Measurements from ENCODE around the gene CACNA1I. TPM values are rescaled to one million over a fixed set of nuclear protein-coding genes. Genes with fewer than 3 reads are reported as not detected.
A peak's percentile ranks its signal among the peaks of the same experiment; 100 is the strongest.

CACNA1I gene
- total and polyA plus RNA-seq, 2 of the 8 experiments (the other 6 are each of a cell fraction or from before 2014, with no cell fraction given), result 0.77 to 1.2 TPM

DNA sequence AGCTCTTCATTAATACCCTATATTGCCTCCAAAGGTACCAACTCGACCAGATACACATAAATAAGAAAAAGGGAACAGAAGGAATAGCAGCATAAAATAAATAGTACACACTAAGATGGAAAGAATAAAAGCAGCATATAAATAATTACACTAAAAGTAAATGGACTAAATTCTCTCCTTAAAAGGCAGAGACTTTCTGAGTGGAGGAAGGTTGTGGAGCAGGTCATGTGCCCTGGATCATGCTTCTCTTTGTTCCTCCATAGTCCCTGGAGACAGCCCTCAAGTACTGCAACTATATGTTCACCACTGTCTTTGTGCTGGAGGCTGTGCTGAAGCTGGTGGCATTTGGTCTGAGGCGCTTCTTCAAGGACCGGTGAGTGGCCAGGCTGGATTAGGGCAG is 101.4 kb downstream of the CACNA1I start:
- Histone ChIP-seq H2BK12ac (ENCODE audit: low read depth, low read length) (no peak overlapping the region), H3K18ac (ENCODE audit: extremely low read depth, low read length) (no peak overlapping the region), H3K56ac (replicated peaks; ENCODE audit: insufficient read length, low read depth, low read length) (no peak overlapping the region), H4K8ac (ENCODE audit: extremely low read depth, insufficient read depth, low read length) (no peak overlapping the region), H3K4me1 (replicated peaks in 1 of 4; ENCODE audit: control insufficient read depth in 3 of 4, insufficient read depth in 4 of 4, low read length in 3 of 4) (peaks cover 0 to 9% (median 2%) of the 10 kb centered on the region in 4 experiments; a peak in 3 of 7 replicates), H2AK5ac (ENCODE audit: low read depth, low read length) (no peak overlapping the region), H2BK15ac (ENCODE audit: low read length) (no peak overlapping the region), H3K14ac (ENCODE audit: insufficient read length) (no peak overlapping the region), H3K9me3 (ENCODE audit: insufficient read depth in 2 of 2, low read depth in 1 of 2, low read length in 1 of 2) (peaks cover 12 to 18% of the 10 kb centered on the region in 2 experiments), H3K79me1 (ENCODE audit: low read depth, low read length) (no peaks in the 10 kb centered on the region), H2AFZ (ENCODE audit: low read length) (no peak overlapping the region), H2BK5ac (ENCODE audit: low read depth, low read length) (no peak overlapping the region), H3K27me3 (replicated peaks in 1 of 4; ENCODE audit: control insufficient read depth in 3 of 4, extremely low read depth in 1 of 4, insufficient read depth in 3 of 4, low read length in 3 of 4) (no peaks in the 10 kb centered on the region), H3K4me3 (ENCODE audit: extremely low read depth in 1 of 4, insufficient read depth in 2 of 4, low read depth in 3 of 4, low read length in 4 of 4) (no peak overlapping the region), H3K36me3 (ENCODE audit: control insufficient read depth in 2 of 4, insufficient read depth in 4 of 4, low read length in 3 of 4) (peaks cover 0 to 9% (median 2%) of the 10 kb centered on the region in 4 experiments; a peak in 3 of 8 replicates), H2BK120ac (replicated peaks; ENCODE audit: low read depth, low read length) (no peak overlapping the region), H3K23ac (ENCODE audit: insufficient read length) (no peak overlapping the region), H3K4me2 (ENCODE audit: insufficient read depth in 1 of 2, low read depth in 2 of 2, low read length in 2 of 2) (no peak overlapping the region), H3K79me2 (ENCODE audit: control insufficient read depth in 1 of 2, insufficient read depth in 2 of 2, low read length in 2 of 2) (no peaks in the 10 kb centered on the region), H3K27ac (ENCODE audit: low read depth, low read length) (no peak overlapping the region), H4K5ac (ENCODE audit: insufficient read length, low read depth, low read length) (no peak overlapping the region), H3K9ac (replicated peaks in 1 of 4; ENCODE audit: extremely low read depth in 1 of 4, low read depth in 3 of 4, low read length in 3 of 4) (no peak overlapping the region), H4K20me1 (replicated peaks in 1 of 2; ENCODE audit: control insufficient read depth in 1 of 2, insufficient read depth in 2 of 2, low read length in 2 of 2) (no peaks in the 10 kb centered on the region), H2BK20ac (ENCODE audit: low read length) (no peak overlapping the region), H3K23me2 (ENCODE audit: low read depth, low read length) (peaks cover 4% of the 10 kb centered on the region; the same call in 1 of the 2 replicates), H4K91ac (replicated peaks; ENCODE audit: insufficient read length, low read length) (no peak overlapping the region), H3K4ac (replicated peaks; ENCODE audit: insufficient read length, low read depth, low read length) (no peak overlapping the region)
- ChIA-PET POLR2A (ENCODE audit: partially characterized antibody) (no interaction called here), CTCF (ENCODE audit: partially characterized antibody) (interaction anchor here (1.2 kb wide), 1 partner anchor 16 kb away, joined by 6 read pairs; no protein-coding TSS in a partner anchor)
- no peak for TF ChIP-seq HDAC6 (IDR thresholded peaks at IDR 0.05; ENCODE audit: low read depth, low read length)
- TF ChIP-seq KDM1A (IDR thresholded peaks at IDR 0.05; ENCODE audit: borderline replicate concordance, low read length), result peak; percentile 49; the same call in 1 of the 2 replicates
- 89% methylated on average over 3 of the region's 3 CpGs; no CpG with 5 or more reads in 1 of the 2 experiments for WGBS, 2 experiments (ENCODE audit: extremely low coverage in 1 of 2, insufficient coverage in 1 of 2, insufficient read length in 1 of 2, insufficient replicate concordance in 2 of 2, low coverage in 1 of 2, low lambda C conversion rate in 2 of 2, missing lambda C conversion rate in 1 of 2)
- FAIRE-seq (no peak), DNase-seq (ENCODE audit: low read depth in 1 of 2, low spot score in 2 of 2) (no peak)
